HG03097 (cell line): ENCODE measurements around the gene CERS6.

Experiments used
- ATAC-seq: cut with Tn5 transposase; IDR thresholded peaks from one replicate; pipeline ENCODE4 v1.9.1; 2021; ENCODE audit not compliant: unreplicated experiment, low FRiP score

The CERS6 gene

DNA sequence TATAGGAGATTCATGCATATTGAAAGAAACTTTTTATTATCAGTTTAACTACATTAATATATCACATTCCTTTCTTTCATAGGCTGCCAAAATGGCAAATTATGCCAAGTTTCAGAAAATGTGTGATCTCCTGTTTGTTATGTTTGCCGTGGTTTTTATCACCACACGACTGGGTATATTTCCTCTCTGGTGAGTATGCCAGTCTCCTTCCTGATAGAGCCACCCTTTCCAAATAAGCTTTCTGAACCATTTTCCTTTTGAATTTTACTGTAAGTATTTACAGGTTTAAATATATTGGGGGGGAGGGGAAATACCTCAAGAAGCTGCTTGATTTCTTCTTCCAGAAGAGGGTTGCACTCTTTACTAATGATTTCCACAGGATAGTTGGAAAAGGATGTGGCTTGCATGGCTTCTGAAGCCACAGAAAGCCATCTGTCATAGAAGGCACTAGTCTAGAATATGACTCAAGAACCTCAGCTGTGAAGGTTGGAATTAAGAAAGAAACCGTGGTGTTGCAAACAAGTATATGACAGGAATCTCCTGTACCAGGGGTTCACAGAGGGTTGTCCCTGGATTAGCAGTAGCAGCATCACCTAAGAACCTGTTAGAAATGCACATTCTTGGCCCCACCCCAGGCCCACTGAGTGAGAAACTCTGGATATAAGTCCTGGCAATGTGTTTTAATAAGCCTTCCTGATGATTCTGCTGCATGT lies 261.9 kb downstream of the CERS6 start:
- no peak for ATAC-seq

- ATAC-seq, result no peak
Measured at GRCh38 chr2:168718622-168719021, 262.6 kb downstream of the CERS6 start.

DNA sequence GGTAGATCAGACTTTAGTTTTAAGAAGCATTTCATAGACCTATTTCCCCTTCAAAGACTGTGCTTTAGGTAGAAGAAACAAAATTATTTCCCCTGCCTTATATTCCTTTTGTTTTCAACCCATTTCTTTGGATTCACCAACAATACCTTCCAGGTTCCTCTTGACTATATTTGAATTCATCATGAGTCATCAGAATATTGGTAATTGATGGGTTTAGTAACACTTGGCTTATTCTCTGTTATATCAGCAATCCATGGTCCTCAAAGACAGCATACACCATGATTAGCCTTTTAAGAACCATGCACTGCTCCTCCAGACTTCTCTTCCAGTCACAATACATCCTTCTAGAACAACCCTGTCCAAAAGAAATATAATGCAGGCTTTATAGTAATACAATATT lies 263.4 kb downstream of the CERS6 start:
- no peak for ATAC-seq

GRCh38 chr2:168722592-168722991 lies 266.5 kb downstream of the CERS6 start:
- ATAC-seq, result no peak

DNA sequence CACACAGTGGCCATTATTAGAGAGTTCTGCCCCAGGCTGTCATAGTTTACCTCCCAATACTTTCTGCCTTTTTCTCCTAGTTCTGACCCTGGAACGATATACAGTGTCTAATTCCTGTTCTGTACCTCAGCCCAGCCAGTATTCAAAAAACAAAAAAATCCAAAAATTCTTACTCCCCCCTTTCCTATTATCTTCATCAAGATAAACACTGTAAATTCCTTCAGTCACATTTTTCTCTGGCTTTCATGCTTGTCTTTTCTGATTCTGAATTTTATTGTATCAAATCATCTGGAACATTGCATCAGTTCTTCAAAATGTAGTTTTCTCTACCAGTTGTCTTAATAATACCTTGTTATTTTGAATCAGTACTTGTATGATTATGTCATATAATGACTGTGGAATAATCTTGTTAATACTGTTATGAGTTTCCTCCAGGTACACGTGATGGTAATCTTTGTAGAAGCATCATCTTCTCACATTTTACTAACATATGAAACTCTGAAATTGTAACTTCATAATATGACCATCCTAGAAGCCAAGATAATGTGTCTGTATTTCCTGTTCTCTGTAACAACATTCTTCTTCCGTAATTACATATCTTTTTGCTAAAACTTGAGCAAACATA lies 267.3 kb downstream of the CERS6 start:
- no peak for ATAC-seq

- no peak for ATAC-seq
Measured at GRCh38 chr2:168726375-168726774, 270.3 kb downstream of the CERS6 start.

GRCh38 chr2:168727904-168728470 lies 271.9 kb downstream of the CERS6 start:
- ATAC-seq, result no peak

- no peak for ATAC-seq
Measured at GRCh38 chr2:168729455-168729854, 273.4 kb downstream of the CERS6 start.

- no peak for ATAC-seq
Measured at GRCh38 chr2:168730344-168730743, 274.3 kb downstream of the CERS6 start.

DNA sequence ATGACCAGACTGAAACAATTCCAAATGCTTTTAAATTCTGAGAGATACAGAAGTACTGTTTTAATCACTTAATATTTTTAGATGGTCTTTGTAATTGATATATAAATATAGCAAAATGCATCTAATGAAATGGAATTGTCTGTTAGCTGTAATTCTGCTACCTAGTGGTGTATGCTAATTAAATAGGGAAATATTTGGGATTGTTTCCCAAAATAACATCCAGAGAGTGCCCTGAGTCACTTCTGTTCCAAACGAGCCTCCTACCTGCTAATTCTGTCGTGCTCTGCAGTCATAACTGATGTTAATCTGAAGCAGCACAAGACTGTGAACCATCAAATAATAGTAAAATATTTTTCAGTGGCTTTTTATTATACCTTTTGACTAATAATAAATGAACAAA lies 274.9 kb downstream of the CERS6 start:
- ATAC-seq, result no peak

DNA sequence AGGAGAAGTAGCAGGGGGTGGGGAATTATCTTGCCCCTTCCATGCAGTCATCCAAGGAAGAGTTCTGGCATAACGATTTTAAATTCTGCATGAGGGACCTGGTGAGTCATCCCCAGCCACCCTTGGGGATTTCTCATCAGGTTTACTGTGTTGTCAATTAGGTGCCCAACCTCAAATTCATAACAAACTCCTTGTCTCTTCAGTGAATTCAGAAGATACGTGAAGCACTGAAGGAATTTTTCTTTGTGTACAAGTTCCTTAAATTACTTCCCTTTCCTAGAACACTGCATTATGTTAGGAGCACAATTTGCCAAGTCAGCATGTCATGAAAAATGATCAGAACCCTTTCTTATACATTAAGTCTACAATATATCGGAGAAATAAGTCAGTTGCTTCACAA lies 275.5 kb downstream of the CERS6 start:
- ATAC-seq, result no peak

DNA sequence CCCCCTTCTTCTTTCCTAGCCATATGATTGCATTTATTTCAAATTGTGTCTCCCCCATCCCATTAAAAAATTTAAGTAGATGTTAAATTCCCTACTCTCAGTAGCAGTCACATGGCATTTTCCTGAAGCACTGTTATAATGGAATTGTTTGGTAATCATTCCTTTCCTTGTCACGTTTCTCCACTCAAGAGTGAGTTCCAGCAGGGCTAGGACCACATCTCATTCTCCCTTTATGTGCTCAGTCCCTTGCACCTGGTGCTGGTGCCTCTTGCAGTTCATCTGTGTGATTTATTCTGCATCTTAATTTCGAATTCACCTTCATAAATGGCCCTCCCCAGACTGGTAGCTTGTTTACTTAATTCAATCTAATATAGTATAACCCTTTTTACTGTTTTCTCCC lies 276.0 kb downstream of the CERS6 start:
- ATAC-seq, result no peak

DNA sequence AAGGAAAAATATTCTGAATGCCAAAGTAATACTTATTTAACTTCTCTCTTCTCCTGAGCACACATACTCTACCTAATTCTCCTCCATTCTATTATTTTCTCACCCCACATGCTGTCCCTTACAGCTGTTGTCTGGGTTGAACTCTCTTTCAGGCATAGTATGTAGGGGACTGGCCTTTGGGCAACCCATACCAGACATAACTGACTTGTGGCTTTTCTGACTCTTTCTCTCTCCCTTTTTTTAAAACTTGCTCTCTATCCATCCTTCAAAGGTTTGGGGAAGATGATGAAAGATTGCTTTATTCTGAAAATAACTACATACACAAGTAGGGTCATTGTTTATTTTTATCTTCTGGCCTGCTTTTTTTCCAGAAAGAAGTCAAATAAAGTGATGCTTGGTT lies 276.4 kb downstream of the CERS6 start:
- ATAC-seq, result no peak

- no peak for ATAC-seq
Measured at GRCh38 chr2:168734199-168734760, 278.2 kb downstream of the CERS6 start.

GRCh38 chr2:168736649-168737445 lies 280.8 kb downstream of the CERS6 start:
- ATAC-seq, result no peak

- ATAC-seq, result no peak
Measured at GRCh38 chr2:168738062-168738461, 282.0 kb downstream of the CERS6 start.

DNA sequence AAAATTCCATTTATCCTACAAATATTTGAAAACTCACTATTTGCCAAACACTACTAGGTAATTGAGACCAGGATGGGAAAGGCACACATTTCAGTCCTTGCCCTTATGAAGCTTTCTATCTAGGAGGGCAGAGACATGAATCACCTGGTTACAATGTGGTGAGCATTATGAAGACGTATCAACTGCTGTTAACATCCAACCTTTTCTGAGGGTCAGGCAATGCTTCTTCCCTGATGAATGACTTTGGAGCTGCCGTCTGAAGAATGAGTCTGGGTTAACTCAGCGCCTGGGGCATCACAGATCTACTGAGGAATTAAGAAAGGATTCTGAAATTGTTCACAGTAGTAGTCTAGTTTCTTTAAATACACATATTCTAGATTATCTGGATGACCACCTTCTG lies 284.3 kb downstream of the CERS6 start:
- ATAC-seq, result no peak

DNA sequence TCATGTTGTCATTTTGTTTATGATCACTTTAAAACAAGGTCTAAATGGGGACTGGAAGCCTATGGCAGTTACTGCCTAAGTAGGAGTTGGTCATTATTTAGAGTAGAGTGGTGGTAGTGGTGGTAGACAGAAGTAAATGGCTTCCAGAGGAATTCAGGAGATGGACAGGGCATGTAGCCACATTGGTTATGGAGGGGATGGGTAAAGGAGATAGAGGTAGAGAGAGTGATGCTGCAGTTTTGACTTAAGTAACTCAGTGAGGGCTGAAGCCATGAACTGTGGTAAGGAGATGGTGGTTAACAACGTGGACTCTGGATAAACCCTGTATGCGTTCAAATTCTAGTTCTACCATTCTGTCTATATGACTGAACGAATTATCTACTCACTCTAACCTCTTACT lies 284.7 kb downstream of the CERS6 start:
- ATAC-seq, result no peak

DNA sequence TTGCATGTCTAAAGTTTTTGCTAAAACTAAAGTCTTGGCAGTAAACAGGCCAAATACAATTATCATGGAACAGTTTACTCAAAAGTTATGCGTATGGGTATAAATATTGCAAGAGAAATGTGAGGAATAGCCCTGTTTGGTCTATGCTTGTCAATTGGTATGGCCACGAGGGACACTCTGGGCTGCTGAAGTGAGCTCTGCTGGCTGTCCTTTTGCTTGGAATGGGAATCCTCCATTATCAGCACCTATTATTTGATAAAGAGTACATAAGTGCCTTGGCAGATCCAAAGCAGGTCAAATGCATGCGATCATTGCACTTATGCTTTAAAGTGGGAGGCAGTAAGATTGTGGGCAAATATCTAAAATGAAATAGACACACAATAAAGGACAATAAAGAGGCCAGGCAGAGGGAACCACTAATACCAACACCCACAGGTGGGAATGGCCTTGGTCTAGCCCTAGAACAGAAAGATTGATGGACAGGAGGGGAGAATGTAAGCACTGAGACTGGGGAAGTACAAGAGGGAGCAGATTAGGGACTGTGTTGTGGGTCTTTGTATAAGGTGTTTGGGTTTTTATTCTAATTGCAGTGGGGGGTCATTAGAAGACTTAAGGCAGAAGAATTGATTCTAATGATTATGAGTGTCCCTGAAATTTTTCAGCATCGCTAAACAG lies 286.3 kb downstream of the CERS6 start:
- no peak for ATAC-seq

DNA sequence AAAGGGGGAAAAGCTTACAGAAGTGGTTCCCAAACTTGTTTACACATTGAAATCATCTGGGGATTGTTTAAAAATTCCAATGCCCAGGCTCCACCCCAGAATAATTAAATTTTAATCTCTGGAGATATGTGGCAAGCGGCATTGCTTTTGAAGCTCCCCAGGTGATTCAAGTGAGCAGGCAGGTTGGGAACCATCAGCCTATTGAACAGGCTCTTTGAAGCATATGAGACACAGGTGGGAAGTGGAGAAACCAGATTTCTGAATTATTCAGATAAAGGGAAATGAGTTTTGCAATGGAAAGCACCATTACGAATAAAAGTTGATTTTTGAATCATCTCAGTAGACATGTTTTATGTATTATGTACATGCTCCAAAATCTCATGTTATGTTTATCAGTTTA lies 288.8 kb downstream of the CERS6 start:
- ATAC-seq, result no peak

DNA sequence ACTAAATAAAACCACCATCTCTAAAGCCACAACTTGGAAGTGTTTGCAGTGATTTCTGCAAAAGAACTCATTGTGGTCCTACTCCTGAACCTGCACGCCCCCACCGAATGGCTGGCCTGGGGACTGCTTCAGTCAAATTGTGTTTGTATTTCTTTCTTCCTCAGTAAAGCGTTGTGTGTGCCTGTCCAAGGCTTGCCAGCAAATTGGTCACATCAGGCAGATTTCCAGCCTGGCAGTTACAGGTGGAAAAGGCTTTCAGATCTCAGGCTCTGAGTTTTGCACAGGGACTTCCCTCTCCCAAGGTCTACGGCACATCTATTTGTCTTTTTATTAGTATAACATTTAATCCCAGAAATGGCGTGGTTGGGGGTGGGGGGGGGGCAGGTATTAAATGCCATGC lies 292.4 kb downstream of the CERS6 start:
- no peak for ATAC-seq
